Naive thymus-derived CD8-positive, alpha-beta T cell (primary cell): ENCODE measurements around the gene KCTD11. TPM values are rescaled to one million over a fixed set of nuclear protein-coding genes. Genes with fewer than 3 reads are reported as not detected.
"Not testable (repeated sequence)": the region's sequence is repeated elsewhere in the genome, so short reads cannot be mapped to it uniquely, and the experiment has no call there.

Experiments
- ATAC-seq, 2 donors: fragments of 150-1000 bp; cut with Tn5 transposase in 1 of 2; sonication (Bioruptor Pico), chemical (Tn5 transposase) in 1 of 2; 1 replicate in 1 of 2; 2 replicates in 1 of 2; pipeline ENCODE4 v1.10.0; 2021; ENCODE audit warnings: mild to moderate bottlenecking in 2 of 2, moderate library complexity in 2 of 2
- POLR2A ChIA-PET: fragments of 350-600 bp; sonication (Branson Sonifier 250); formaldehyde crosslinking; loops from one replicate; lab custom pipeline; 2021; ENCODE audit warnings: antibody characterized with exemption; lab: Charles Lee
- DNase-seq, 10 donors: peaks; one replicate each; pipeline versions ENCODE4 v3.0.0 to v3.0.0-alpha.2; 2020 to 2022
- H3K27ac Mint-ChIP-seq, 10 donors: one replicate each; pipeline ENCODE4 v1.8.0; 2020 to 2022; ENCODE audit warnings: mild to moderate bottlenecking in 10 of 10, mixed read lengths in 10 of 10, moderate library complexity in 4 of 10, inconsistent platforms in 1 of 10
- H3K27me3 Mint-ChIP-seq, 5 donors: one replicate each; pipeline ENCODE4 v1.8.0; 2021 to 2022; ENCODE audit warnings: mixed read lengths in 5 of 5
- H3K36me3 Mint-ChIP-seq, 3 donors: one replicate each; pipeline ENCODE4 v1.8.0; 2020 to 2022; ENCODE audit warnings: mixed read lengths in 3 of 3, mild to moderate bottlenecking in 2 of 3, inconsistent platforms in 1 of 3
- H3K4me1 Mint-ChIP-seq, 4 donors: one replicate each; pipeline ENCODE4 v1.8.0; 2021 to 2022; ENCODE audit warnings: mixed read lengths in 4 of 4
- H3K4me3 Mint-ChIP-seq, 10 donors: one replicate each; pipeline ENCODE4 v1.8.0; 2020 to 2022; ENCODE audit warnings: mild to moderate bottlenecking in 10 of 10, mixed read lengths in 10 of 10, moderate library complexity in 6 of 10, inconsistent platforms in 1 of 10
- H3K9me3 Mint-ChIP-seq, 9 donors: one replicate each; pipeline ENCODE4 v1.8.0; 2020 to 2022; ENCODE audit warnings: mixed read lengths in 9 of 9, mild to moderate bottlenecking in 3 of 9, inconsistent platforms in 1 of 9, moderate library complexity in 1 of 9
- polyA plus RNA-seq, 3 donors: library from polyadenylated mRNA; unstranded; fragments of 300-500 nt; fragmentation: Illumina TruSeq; gene quantifications; one replicate each; pipeline ENCODE4 v1.2.3, GENCODE V29; 2021
- total RNA-seq, 8 experiments: library from RNA in 2 of 8; stranded (reverse) in 2 of 8; gene quantifications; one replicate each; pipeline ENCODE4 v1.2.3 and lab custom pipeline; 2021 to 2026

The KCTD11 gene
- total and polyA plus RNA-seq, 5 experiments from 2014 or later = 1.2 to 5.0 (median 1.6) TPM

GRCh38 chr17:7330638-7331015 lies 21.3 kb upstream of the KCTD11 start:
- peak overlapping the region; percentile 18 to 98 (median 94) for H3K4me3 Mint-ChIP-seq
- H3K4me1 Mint-ChIP-seq = peaks cover 35 to 65% (median 53%) of the 10 kb centered on the region in 4 donors
- no peak for DNase-seq
- peaks cover 0 to 2% (median 0%) of the 10 kb centered on the region in 5 donors for H3K27me3 Mint-ChIP-seq
- H3K27ac Mint-ChIP-seq = peak overlapping the region in 9 of 10 donors; percentile 48 to 98 (median 95)
- H3K36me3 Mint-ChIP-seq = peaks cover 0 to 9% (median 0%) of the 10 kb centered on the region in 3 donors
- POLR2A ChIA-PET = interaction anchor here (0.6 to 10.5 kb wide), 13 partner anchors 9 to 216 kb away, joined by 3 to 168 read pairs (median 7); partner anchors contain the start of genes EIF5A, GPS2, POLR2A and ZBTB4
- no peaks in the 10 kb centered on the region for H3K9me3 Mint-ChIP-seq
- no peak for ATAC-seq

DNA sequence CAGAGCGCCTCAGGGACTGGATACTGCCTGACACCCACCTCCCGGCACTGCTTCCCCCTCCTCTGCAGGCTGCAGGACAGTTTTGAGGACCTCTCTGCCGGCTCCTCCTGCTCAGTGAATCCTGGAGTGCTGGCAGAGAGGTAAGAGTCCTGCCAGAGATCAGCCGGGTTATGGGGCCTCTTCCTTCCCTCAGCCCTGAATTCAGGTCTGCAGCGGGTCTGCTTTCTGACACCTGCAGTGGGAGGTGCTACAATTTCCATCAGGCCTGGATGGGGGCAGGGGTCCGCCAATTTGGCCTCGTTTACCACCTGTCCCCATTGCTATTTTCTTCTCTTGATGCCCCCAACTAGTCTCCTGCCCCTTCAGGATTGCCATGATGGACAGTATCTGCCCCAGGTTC lies 19.9 kb upstream of the KCTD11 start:
- H3K4me1 Mint-ChIP-seq = peaks cover 40 to 72% (median 60%) of the 10 kb centered on the region in 4 donors
- H3K4me3 Mint-ChIP-seq = peak overlapping the region in 9 of 10 donors; percentile 25 to 86 (median 76)
- POLR2A ChIA-PET = interaction anchor here (10.5 kb wide), 1 partner anchor 20 kb away, joined by 168 read pairs; the partner anchor contains the start of genes EIF5A and GPS2
- H3K27me3 Mint-ChIP-seq = peaks cover 0 to 2% (median 0%) of the 10 kb centered on the region in 5 donors
- no peak for DNase-seq
- no peaks in the 10 kb centered on the region for H3K9me3 Mint-ChIP-seq
- no peak for ATAC-seq
- peaks cover 0 to 2% (median 2%) of the 10 kb centered on the region in 3 donors for H3K36me3 Mint-ChIP-seq
- peak overlapping the region; percentile 64 to 97 (median 92) for H3K27ac Mint-ChIP-seq

- H3K4me1 Mint-ChIP-seq = peaks cover 42 to 73% (median 62%) of the 10 kb centered on the region in 4 donors
- not testable (repeated sequence) for H3K27me3 Mint-ChIP-seq, H3K9me3 Mint-ChIP-seq, H3K36me3 Mint-ChIP-seq, ATAC-seq
- H3K4me3 Mint-ChIP-seq = peak overlapping the region; percentile 31 to 86 (median 76)
- peak overlapping the region; percentile 64 to 97 (median 92) for H3K27ac Mint-ChIP-seq
- POLR2A ChIA-PET = interaction anchor here (10.5 kb wide), 1 partner anchor 21 kb away, joined by 168 read pairs; the partner anchor contains the start of genes EIF5A and GPS2
- peak in 5 of 10 donors; percentile 56 to 77 (median 60) for DNase-seq
Observed at GRCh38 chr17:7332600-7333069, 19.3 kb upstream of the KCTD11 start.

- Mint-ChIP-seq H3K9me3 (no peaks in the 10 kb centered on the region), H3K4me3 (peak overlapping the region; percentile 31 to 98 (median 94)), H3K27ac (peak overlapping the region; percentile 77 to 99 (median 98)), H3K36me3 (peaks cover 0 to 24% (median 13%) of the 10 kb centered on the region in 3 donors), H3K4me1 (peaks cover 29 to 67% (median 63%) of the 10 kb centered on the region in 4 donors), H3K27me3 (no peaks in the 10 kb centered on the region)
- no peak for ATAC-seq
- DNase-seq = no peak
- POLR2A ChIA-PET = interaction anchor here (0.6 to 5.9 kb wide), 8 partner anchors 10 to 130 kb away, joined by 3 to 147 read pairs (median 28); partner anchors contain the start of genes GABARAP, GPS2, KCTD11 and TMEM95
Observed at GRCh38 chr17:7334938-7335538, 16.9 kb upstream of the KCTD11 start.

DNA sequence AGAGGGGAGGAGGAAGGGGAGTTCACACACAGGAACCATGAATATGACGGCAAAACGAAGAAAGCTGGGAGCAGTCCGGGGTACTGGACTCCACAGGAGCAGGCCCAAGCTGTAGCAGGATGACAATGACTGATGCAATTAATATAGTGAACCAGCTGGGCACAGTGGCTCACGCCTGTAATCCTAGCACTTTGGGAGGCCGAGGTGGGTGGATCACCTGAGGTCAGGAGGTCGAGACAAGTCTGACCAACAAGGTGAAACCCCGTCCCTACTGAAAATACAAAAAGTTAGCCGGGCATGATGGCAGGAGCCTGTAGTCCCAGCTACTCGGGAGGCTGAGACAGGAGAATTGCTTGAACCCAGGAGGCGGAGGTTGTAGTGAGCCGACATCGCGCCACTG lies 16.2 kb upstream of the KCTD11 start:
- DNase-seq, H3K27me3 Mint-ChIP-seq, H3K9me3 Mint-ChIP-seq, ATAC-seq: not testable (repeated sequence)
- POLR2A ChIA-PET = interaction anchor here (0.8 to 5.9 kb wide), 27 partner anchors 10 to 351 kb away, joined by 3 to 147 read pairs (median 7); partner anchors contain the start of genes ACADVL, CLDN7, DLG4 and DVL2
- peaks cover 0 to 32% (median 13%) of the 10 kb centered on the region in 3 donors for H3K36me3 Mint-ChIP-seq
- peak overlapping the region; percentile 92 to 98 (median 95) for H3K4me3 Mint-ChIP-seq
- peaks cover 25 to 67% (median 63%) of the 10 kb centered on the region in 4 donors for H3K4me1 Mint-ChIP-seq
- peak overlapping the region; percentile 77 to 99 (median 98) for H3K27ac Mint-ChIP-seq

GRCh38 chr17:7336240-7337175 lies 15.5 kb upstream of the KCTD11 start, which contains the start of gene ACAP1:
ACAP1 (plus strand) TSS chr17:7336529; CDS start chr17:7336735, 206 bp downstream.
- POLR2A ChIA-PET = interaction anchor here (0.5 to 5.9 kb wide), 41 partner anchors 7 to 350 kb away, joined by 3 to 147 read pairs (median 5); partner anchors contain the start of genes ACADVL, CLDN7, DLG4 and DVL2
- peaks cover 0 to 37% (median 13%) of the 10 kb centered on the region in 3 donors for H3K36me3 Mint-ChIP-seq
- H3K4me3 Mint-ChIP-seq = peak within 1 kb of the TSS; percentile 92 to 98 (median 95)
- no peaks in the 10 kb centered on the region for H3K9me3 Mint-ChIP-seq
- DNase-seq (peak; percentile 74 to 93 (median 82)), ATAC-seq (peak; percentile 94)
- H3K27ac Mint-ChIP-seq = peak within 1 kb of the TSS; percentile 77 to 99 (median 98)
- no peaks in the 10 kb centered on the region for H3K27me3 Mint-ChIP-seq
- peaks cover 26 to 69% (median 64%) of the 10 kb centered on the region in 4 donors for H3K4me1 Mint-ChIP-seq

- DNase-seq, H3K9me3 Mint-ChIP-seq, H3K27me3 Mint-ChIP-seq, ATAC-seq: not testable (repeated sequence)
- Mint-ChIP-seq H3K27ac (peak overlapping the region; percentile 77 to 98 (median 98)), H3K36me3 (peaks cover 0 to 48% (median 15%) of the 10 kb centered on the region in 3 donors), H3K4me3 (peak overlapping the region; percentile 92 to 98 (median 95)), H3K4me1 (peaks cover 22 to 69% (median 61%) of the 10 kb centered on the region in 4 donors)
- POLR2A ChIA-PET = interaction anchor here (0.7 to 5.9 kb wide), 25 partner anchors 8 to 349 kb away, joined by 3 to 147 read pairs (median 7); partner anchors contain the start of genes CLDN7, EIF5A, GABARAP and GPS2
Observed at GRCh38 chr17:7337600-7337999, 14.4 kb upstream of the KCTD11 start.

GRCh38 chr17:7340179-7340578 lies 11.8 kb upstream of the KCTD11 start:
- H3K36me3 Mint-ChIP-seq = peaks cover 0 to 73% (median 15%) of the 10 kb centered on the region in 3 donors
- no peak for ATAC-seq

GRCh38 chr17:7341842-7342241 lies 10.1 kb upstream of the KCTD11 start:
- no peak for ATAC-seq
- peaks cover 0 to 90% (median 15%) of the 10 kb centered on the region in 3 donors for H3K36me3 Mint-ChIP-seq

More at GRCh38 chr17:7340179-7340578, 11.8 kb upstream of the KCTD11 start:
- H3K4me1 Mint-ChIP-seq = peaks cover 20 to 64% (median 54%) of the 10 kb centered on the region in 4 donors
- POLR2A ChIA-PET = interaction anchor here (0.8 to 2.3 kb wide), 4 partner anchors 9 to 31 kb away, joined by 3 to 11 read pairs (median 3); partner anchors contain the start of genes GPS2 and NEURL4
- peak overlapping the region in 6 of 10 donors; percentile 18 to 87 (median 36) for H3K27ac Mint-ChIP-seq
- no peak for DNase-seq
- H3K4me3 Mint-ChIP-seq = peak overlapping the region in 3 of 10 donors; percentile 23 to 66 (median 36)
- no peaks in the 10 kb centered on the region for H3K9me3 Mint-ChIP-seq
- H3K27me3 Mint-ChIP-seq = no peaks in the 10 kb centered on the region

GRCh38 chr17:7343250-7343649 lies 8.7 kb upstream of the KCTD11 start:
- Mint-ChIP-seq H3K4me1 (peaks cover 9 to 57% (median 37%) of the 10 kb centered on the region in 4 donors), H3K27me3 (no peaks in the 10 kb centered on the region), H3K27ac (peak overlapping the region in 6 of 10 donors; percentile 17 to 81 (median 68)), H3K9me3 (no peaks in the 10 kb centered on the region), H3K4me3 (no peak overlapping the region), H3K36me3 (peaks cover 0 to 93% (median 7%) of the 10 kb centered on the region in 3 donors)
- ATAC-seq (no peak), DNase-seq (peak in 1 of 10 donors; percentile 53)
- POLR2A ChIA-PET = interaction anchor here (0.6 to 3.0 kb wide), 6 partner anchors 13 to 62 kb away, joined by 3 to 12 read pairs (median 5); partner anchors contain the start of gene SLC2A4

More at GRCh38 chr17:7341842-7342241, 10.1 kb upstream of the KCTD11 start:
- peak in 1 of 10 donors; percentile 22 for DNase-seq
- Mint-ChIP-seq H3K4me1 (peaks cover 13 to 57% (median 45%) of the 10 kb centered on the region in 4 donors), H3K9me3 (no peaks in the 10 kb centered on the region), H3K27me3 (no peaks in the 10 kb centered on the region), H3K4me3 (peak overlapping the region in 1 of 10 donors; percentile 24), H3K27ac (peak overlapping the region in 8 of 10 donors; percentile 31 to 82 (median 62))
- POLR2A ChIA-PET = interaction anchor here (1.0 to 2.4 kb wide), 5 partner anchors 9 to 95 kb away, joined by 3 to 12 read pairs (median 6); no protein-coding TSS in a partner anchor
